ENCODE results near the gene CSTPP1. TPM values are rescaled to one million over a fixed set of nuclear protein-coding genes. Genes with fewer than 3 reads are reported as not detected.

Gene CSTPP1
- total RNA-seq, 4 donors from 2014 or later: 13.3 to 26.4 (median 19.1) TPM

DNA sequence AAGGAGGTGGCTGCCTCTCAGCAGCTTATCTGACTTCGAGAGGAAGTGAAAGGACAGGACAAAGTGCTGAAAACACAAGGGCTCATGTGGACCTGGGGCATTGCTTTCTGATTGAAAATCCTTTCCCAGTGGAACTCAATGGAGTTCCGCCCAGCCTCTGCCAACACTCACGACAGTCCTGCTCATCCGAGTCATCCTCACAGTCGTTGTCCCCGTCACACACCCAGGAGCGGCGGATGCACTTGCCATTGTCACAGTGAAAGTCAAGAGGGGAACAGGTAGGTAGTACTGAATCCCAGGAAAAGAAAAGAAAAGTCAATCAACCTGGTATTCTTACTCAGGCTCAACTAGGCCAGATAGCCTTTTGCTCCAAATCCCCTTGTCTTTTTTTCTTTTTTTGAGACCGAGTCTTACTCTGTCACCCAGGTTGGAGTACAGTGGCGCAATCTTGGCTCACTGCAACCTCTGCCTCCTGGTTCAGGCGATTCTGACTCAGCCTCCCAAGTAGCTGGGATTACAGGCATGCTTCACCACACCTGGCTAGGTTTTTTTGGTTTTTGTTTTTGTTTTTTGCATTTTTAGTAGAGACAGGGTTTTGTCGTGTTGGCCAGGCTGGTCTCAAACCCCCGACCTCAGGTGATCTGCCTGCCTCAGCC lies 36.3 kb upstream of the CSTPP1 start:
- Histone ChIP-seq H3K27me3 (no peaks in the 10 kb centered on the region), H3K4me3 (no peak overlapping the region), H3K36me3 (peaks cover 0 to 18% (median 11%) of the 10 kb centered on the region in 4 donors), H3K27ac (replicated peaks in 1 of 4) (no peak overlapping the region), H3K4me1 (peaks cover 5 to 7% (median 6%) of the 10 kb centered on the region in 4 donors), H3K9me3 (no peaks in the 10 kb centered on the region)
- 93% methylated on average over 13 of the region's 13 CpGs for WGBS
- DNase-seq (ENCODE audit: extremely low spot score): no peak
- TF ChIP-seq POLR2AphosphoS5 (IDR thresholded peaks at IDR 0.05): no peak
- TF ChIP-seq CTCF (IDR thresholded peaks at IDR 0.05): no peak
- no peak for TF ChIP-seq EP300 (IDR thresholded peaks at IDR 0.05)
- no peak for TF ChIP-seq POLR2A (IDR thresholded peaks at IDR 0.05; ENCODE audit: low read depth)
- intact Hi-C loops (cut with DNase I): no loop called here

DNA sequence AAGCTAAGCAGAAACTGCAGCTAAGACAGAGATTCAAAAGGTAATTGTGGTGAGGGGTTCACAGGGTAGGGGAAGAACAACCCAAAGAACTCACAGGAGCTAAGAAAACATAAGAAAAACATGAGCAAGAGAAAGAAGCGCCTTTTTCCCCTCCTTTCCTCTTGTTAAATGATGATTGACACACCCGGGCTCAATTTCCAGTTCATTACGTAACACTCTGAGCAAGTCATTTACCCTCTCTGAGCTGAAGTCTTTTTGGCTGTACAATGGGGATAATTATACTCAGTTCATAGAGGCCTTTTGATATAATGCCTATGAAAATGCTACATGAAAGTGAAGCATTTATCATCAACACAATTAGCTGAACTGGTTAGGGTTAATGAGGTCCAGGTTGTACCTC lies 35.4 kb upstream of the CSTPP1 start:
- no peaks in the 10 kb centered on the region for H3K27me3 ChIP-seq
- peaks cover 0 to 2% (median under 1%) of the 10 kb centered on the region in 4 donors for H3K4me1 ChIP-seq
- no peak for DNase-seq (ENCODE audit: extremely low spot score)
- 82% methylated on average over 3 of the region's 3 CpGs for WGBS
- H3K9me3 ChIP-seq: no peaks in the 10 kb centered on the region
- no peak for TF ChIP-seq CTCF (IDR thresholded peaks at IDR 0.05)
- no peak for TF ChIP-seq POLR2A (IDR thresholded peaks at IDR 0.05; ENCODE audit: low read depth)
- TF ChIP-seq POLR2AphosphoS5 (IDR thresholded peaks at IDR 0.05): no peak
- TF ChIP-seq EP300 (IDR thresholded peaks at IDR 0.05): no peak
- no peak overlapping the region for H3K27ac ChIP-seq (replicated peaks in 1 of 4)
- H3K36me3 ChIP-seq: peaks cover 0 to 18% (median 11%) of the 10 kb centered on the region in 4 donors
- intact Hi-C loops (cut with DNase I): no loop called here
- H3K4me3 ChIP-seq: no peak overlapping the region

- no peak for DNase-seq (ENCODE audit: extremely low spot score)
- H3K27me3 ChIP-seq: no peaks in the 10 kb centered on the region
- H3K27ac ChIP-seq (replicated peaks in 1 of 4): no peak overlapping the region
- intact Hi-C loops (cut with DNase I): no loop called here
- H3K4me3 ChIP-seq: no peak overlapping the region
- WGBS: 95% methylated on average over 5 of the region's 6 CpGs
- TF ChIP-seq CTCF (IDR thresholded peaks at IDR 0.05): no peak
- no peak for TF ChIP-seq POLR2A (IDR thresholded peaks at IDR 0.05; ENCODE audit: low read depth)
- peaks cover 0 to 8% (median 4%) of the 10 kb centered on the region in 4 donors for H3K4me1 ChIP-seq
- no peaks in the 10 kb centered on the region for H3K9me3 ChIP-seq
- peaks cover 0 to 18% (median 11%) of the 10 kb centered on the region in 4 donors for H3K36me3 ChIP-seq
Measured at GRCh38 chr11:46902694-46903093, 33.9 kb upstream of the CSTPP1 start.

GRCh38 chr11:46903846-46904245 lies 32.7 kb upstream of the CSTPP1 start:
- 76% methylated on average over 9 of the region's 10 CpGs for WGBS
- Histone ChIP-seq H3K27me3 (no peaks in the 10 kb centered on the region), H3K4me1 (peaks cover 0 to 8% (median 4%) of the 10 kb centered on the region in 4 donors), H3K4me3 (no peak overlapping the region), H3K27ac (replicated peaks in 1 of 4) (no peak overlapping the region), H3K36me3 (peaks cover 0 to 15% (median 9%) of the 10 kb centered on the region in 4 donors), H3K9me3 (no peaks in the 10 kb centered on the region)
- no peak for TF ChIP-seq POLR2A (IDR thresholded peaks at IDR 0.05; ENCODE audit: low read depth)
- no peak for TF ChIP-seq EP300 (IDR thresholded peaks at IDR 0.05)
- TF ChIP-seq POLR2AphosphoS5 (IDR thresholded peaks at IDR 0.05): no peak
- TF ChIP-seq CTCF (IDR thresholded peaks at IDR 0.05): no peak
- DNase-seq (ENCODE audit: extremely low spot score): no peak
- intact Hi-C loops (cut with DNase I): no loop called here

DNA sequence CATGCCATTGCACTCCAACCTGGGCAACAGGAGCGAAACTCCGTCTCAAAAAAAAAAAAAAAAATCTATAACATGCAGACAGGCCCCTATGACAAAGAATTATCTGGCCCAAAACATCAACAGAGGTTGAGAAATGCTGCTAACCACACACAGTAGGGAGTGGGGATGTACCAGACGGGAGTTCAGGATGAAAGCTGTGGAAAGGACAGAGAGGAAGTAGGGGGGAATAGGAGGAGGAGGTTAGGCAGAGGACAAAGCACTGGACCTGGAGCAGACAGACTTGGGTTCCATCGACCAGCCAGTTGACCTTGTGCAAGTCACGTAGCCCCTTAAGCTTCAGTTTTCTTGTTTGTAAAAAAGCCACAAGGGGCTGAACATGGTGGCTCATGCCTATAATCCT lies 30.8 kb upstream of the CSTPP1 start:
- intact Hi-C loops (cut with DNase I): no loop called here
- H3K27me3 ChIP-seq: no peaks in the 10 kb centered on the region
- H3K36me3 ChIP-seq: no peaks in the 10 kb centered on the region
- DNase-seq (ENCODE audit: extremely low spot score): no peak
- H3K9me3 ChIP-seq: no peaks in the 10 kb centered on the region
- H3K4me3 ChIP-seq: no peak overlapping the region
- H3K4me1 ChIP-seq: peaks cover 0 to 8% (median 4%) of the 10 kb centered on the region in 4 donors
- no peak overlapping the region for H3K27ac ChIP-seq (replicated peaks in 1 of 4)
- no peak for TF ChIP-seq POLR2A (IDR thresholded peaks at IDR 0.05; ENCODE audit: low read depth)
- TF ChIP-seq CTCF (IDR thresholded peaks at IDR 0.05): no peak
- no peak for TF ChIP-seq EP300 (IDR thresholded peaks at IDR 0.05)
- TF ChIP-seq POLR2AphosphoS5 (IDR thresholded peaks at IDR 0.05): no peak
- WGBS: 97% methylated on average over 4 of the region's 5 CpGs

Data from esophagus muscularis mucosa (tissue), 4 donors.